HG03025 (cell line): ENCODE results near the gene JADE1.

Source experiments
- ATAC-seq: cut with Tn5 transposase; IDR thresholded peaks from one replicate; pipeline ENCODE4 v1.9.1; 2021; ENCODE audit warnings: mild to moderate bottlenecking, moderate library complexity; ENCODE audit not compliant: unreplicated experiment, low FRiP score

JADE1 gene

GRCh38 chr4:128868758-128869157, 59.3 kb downstream of the JADE1 start:
- ATAC-seq: no peak

DNA sequence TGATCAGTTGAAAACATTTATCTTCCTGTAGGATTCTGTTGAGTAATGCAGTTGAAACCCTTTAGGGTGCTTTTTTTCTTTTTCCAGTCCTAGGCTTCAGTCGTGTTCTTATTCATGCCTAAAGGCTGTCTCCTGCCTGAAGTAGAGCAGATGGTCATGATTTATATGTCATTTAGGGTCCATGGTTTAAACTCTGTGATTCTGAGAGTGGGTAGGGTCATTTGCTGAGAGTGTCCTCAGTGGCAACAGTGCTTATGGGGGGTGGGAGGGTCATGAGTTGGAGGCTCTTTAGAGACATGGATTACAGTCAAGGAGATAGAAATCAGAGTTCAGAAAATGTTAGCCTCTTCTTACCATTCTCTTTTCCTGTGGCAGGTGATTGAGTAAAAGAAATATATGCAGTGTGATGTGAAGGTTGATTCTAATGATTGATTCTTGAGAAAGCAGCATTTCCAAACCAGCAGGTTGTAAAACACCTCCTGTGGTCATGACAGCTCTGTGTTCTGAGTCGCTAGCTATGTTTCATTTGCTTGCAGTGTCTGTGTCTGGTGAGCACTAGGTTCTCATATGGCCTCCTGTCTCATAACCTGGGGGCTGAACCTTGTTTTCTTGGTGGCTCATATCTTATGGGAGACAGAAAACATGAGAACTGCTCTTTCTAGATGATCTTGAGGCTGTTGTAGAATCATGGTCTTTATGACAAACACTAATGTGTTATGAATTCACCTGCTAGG, 60.4 kb downstream of the JADE1 start:
- no peak for ATAC-seq

DNA sequence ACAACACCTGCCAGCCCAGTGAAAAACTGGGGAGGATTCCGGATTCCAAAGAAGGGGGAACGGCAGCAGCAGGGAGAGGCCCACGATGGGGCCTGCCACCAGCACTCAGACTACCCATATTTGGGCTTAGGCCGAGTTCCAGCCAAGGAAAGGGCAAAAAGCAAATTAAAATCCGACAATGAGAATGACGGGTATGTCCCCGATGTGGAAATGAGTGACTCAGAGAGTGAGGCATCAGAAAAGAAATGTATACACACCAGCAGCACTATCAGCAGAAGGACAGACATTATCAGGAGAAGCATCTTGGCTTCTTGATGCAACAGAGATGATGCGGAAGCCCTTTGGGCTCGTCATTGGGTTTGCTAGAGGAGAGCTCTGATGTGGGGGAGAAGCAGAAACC, 62.4 kb downstream of the JADE1 start:
- no peak for ATAC-seq

GRCh38 chr4:128876200-128876599, 66.7 kb downstream of the JADE1 start:
- ATAC-seq: no peak

GRCh38 chr4:128877934-128878333, 68.4 kb downstream of the JADE1 start:
- no peak for ATAC-seq

- ATAC-seq: no peak
Measured at GRCh38 chr4:128879283-128879682, 69.8 kb downstream of the JADE1 start.

- ATAC-seq: no peak
Measured at GRCh38 chr4:128879971-128880370, 70.5 kb downstream of the JADE1 start.

GRCh38 chr4:128880662-128881061, 71.2 kb downstream of the JADE1 start:
- no peak for ATAC-seq

DNA sequence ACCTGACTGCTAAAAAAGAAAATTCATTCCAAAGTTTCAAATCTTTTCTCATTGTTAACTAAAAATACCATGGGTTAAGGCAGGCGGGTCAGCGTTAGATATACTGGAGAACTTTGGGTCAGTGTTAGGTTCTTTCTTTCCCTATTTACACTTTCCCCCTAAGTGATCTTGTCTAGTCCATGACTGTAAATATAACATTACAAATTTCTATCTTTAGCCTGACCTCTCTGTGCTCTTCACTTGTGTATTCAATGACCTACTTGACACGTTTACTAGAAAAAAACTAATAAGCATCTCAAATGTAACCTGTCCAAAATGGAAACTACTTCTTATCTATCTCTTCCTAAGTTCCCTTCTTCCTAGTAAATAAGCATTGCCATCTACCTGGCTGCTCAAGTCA, 95.3 kb downstream of the JADE1 start:
- ATAC-seq: no peak

GRCh38 chr4:128906581-128906980, 97.1 kb downstream of the JADE1 start:
- no peak for ATAC-seq

DNA sequence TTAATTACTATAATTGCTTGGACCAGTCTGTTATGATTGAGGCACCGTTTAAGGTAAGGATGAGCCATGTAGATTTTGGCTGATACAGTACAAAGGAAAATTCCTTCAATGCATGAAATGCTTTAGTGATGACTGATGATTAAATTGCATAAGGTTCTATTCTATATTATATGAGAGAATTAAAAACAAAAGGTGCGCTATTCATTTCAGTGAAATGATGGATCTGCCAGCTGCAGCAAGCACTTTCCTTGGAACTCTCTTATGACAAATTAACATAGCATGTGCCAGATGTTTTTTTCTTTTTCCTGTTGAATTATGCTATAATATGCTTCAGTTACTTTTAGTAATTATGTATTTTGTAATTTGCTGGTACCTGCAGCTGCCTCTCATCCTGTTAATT, 98.5 kb downstream of the JADE1 start:
- ATAC-seq: no peak

DNA sequence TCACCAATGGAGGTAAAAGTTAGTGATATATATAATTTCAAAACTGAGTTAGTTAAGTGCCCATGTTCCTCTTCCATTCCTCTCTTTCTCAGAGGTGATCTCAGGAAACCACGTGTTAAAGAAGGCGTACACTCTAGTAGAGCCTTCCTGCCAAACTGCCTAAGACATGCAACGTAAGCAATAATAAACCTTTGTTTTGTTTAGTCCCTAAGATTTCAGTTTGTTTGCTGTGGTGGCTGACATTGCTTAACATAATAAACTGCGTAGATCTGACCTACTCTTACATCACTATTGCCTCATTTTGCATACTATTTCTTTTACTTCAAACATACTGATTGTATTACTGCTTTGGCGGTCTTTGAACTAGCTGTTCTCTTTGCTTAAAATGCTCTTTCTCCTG, 99.2 kb downstream of the JADE1 start:
- no peak for ATAC-seq

DNA sequence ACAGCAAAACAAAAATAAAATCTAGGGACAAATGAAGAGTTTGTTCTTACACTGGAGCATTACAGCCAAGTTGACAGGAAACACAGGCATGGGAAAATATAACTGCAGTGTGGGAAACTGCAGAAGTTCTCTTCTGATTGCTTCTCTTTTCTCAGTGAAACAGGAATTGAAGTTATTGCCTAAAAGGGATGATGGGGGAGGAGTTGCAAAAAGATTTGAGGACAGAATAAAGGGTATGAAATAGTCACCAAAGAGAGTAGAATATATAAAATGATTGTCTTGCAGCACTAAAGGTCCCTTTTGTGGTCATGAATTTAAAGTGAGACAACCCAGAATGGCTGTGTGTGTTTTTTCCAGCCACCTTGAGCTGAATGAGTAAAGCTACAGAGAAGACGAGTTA, 103.7 kb downstream of the JADE1 start:
- no peak for ATAC-seq

DNA sequence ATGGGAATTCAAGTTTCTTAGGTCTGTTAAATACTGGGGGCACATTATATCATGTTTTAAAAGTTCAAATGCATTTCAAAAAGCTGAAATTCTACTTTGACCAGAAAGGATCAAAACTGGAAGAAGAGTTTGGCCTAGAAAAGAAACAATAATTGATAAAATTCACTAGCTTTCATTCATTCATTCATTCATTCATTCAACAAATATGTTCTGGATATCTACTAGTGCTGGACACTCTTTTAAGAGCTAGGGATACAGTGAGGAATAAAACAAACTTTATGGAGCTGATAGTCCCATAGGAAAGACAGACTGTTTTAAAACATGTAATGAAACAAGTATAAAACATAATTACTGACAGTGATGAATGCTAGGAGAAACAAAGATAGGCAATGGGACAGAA, 106.0 kb downstream of the JADE1 start:
- ATAC-seq: no peak

DNA sequence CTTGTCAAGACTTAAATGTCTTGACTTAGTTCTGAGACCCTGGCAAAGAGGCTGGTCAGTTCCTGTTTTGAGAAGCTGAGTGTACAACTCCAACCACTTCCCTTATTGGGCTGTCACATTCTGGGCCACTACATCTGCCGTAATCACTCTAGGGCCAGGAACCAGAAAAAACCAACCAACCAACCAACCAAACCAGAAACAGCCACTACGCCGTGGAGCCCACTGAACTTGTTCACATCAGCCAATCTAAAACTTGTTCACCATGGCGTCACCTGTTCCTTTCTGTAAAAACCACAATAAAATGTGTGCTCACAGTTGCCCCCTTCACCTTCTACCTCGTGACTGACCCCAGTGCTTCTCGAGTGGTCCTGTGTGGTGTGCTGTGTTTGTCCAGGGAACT, 107.3 kb downstream of the JADE1 start:
- no peak for ATAC-seq

- ATAC-seq: peak; percentile 87
Measured at GRCh38 chr4:128917781-128918180, 108.3 kb downstream of the JADE1 start.

DNA sequence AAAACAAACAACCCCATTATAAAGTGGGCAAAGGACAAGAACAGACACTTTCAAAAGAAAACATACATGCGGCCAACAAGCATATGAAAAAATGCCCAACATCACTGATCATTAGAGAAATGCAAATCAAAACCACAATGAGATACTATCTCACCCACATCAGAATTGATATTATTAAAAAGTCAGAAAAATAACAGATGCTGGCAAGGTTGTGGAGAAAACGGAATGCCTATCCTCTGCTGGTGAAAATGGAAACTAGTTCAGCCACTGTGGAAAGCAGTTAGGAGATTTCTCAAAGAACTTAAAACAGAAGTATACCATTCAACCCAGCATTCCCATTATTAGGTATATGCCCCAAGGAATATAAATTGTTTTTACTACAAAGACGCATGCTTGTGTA, 112.5 kb downstream of the JADE1 start:
- ATAC-seq: no peak
